NCI-H2081 treated with DMSO at 0.1 percent for 48 hours (cell line): ENCODE data around the gene PKD1L1.

ENCODE experiments used
- DNase-seq: peaks from one replicate; lab custom pipeline; 2025; lab: John Stamatoyannopoulos, UW

Gene PKD1L1

DNA sequence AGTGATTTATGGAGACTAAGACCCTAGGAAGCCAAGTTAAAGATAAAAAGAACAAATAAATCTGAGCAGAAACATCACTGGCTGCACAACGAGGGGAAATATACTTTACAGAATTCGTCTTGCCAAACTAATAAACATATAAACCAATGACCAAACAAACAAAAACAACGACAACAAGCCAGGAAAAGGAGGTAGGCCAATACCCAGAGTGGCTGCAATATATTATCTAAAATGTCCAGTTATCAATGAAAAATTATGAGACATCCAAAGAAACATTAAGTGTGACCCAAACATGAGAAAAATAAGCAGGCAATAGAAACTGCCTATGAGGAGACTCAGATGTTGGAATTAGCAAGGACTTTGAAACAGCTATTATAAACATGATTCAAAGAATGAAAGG, 81.0 kb downstream of the PKD1L1 start:
- DNase-seq: no peak

DNA sequence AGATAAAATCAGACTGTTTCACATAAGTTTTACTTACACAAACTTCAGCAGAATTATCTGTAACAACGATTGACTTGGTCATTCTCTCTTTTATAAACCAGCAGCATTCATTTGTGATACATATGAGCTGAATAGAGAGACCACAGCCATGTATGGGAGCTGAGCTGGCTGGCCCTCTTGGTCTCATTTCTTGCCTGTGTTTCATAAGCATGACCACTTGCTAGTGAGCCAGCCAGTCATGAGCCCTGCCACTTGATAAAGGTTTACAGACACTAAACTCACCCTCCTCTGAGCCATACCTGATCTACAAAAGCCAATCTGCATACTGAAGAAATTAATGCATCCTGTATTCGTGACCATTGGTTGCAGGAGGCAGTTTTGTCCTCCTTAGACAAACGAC, 82.1 kb downstream of the PKD1L1 start:
- no peak for DNase-seq

DNA sequence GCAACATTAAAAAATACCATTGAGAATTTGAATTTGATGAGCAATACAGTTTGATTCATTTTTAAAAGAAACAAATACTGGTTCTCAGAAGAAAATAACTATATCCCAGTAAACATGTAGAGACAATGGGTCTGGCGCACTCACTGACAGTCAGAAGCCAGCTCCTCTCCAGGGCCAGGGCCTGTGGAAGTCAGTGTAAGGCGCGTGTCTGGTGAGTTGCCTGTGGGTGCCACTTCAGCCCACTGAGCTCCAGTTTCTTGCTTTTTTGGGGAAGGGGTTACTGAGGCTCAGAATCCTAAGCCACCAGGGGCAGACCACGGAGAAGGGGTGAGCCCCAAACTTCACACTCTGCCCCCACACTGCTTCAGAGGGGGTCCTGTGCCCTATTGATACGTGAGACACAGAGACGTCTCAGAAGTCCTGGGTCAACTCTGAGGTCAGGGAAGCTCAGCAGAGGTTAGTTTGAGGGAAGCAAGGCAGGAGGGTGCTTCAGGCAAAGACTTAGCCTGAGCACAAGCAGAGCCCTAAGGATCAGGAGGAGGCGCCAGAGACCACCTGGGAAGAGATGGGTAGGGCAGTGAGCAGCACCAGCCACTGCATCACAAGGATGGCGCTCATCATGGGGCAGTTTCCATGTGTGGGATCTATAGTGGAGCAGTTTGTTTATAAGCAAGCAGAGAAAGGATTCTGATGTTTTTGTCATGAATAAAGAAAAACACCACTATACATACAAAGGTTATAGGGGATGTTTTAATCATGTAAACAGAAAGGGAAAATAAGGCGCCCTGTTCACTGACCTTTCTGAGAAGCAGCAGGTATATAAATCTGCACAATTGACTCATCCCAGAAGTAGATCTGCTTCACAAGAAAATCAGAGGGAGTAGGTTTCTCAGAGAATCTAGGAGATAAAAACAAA, 95.7 kb downstream of the PKD1L1 start:
- no peak for DNase-seq

DNA sequence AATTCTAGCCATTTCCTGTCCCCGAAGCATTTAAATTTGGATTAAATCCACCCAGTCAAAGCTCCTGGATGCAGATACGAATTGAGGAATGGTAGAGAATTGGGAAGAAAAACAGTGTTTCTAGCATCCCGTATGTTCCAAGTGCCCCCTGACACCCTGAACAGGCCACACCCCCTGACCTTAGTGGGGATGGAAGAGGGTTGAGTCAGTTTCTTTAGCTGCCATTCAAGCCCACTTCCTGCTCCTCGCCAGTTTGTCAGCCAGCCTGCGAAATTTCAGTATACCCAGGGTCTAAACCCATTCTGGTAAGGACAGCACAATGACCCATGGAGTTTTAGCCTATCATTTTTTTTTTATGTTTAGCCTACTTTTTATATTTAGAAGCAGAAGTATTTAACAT, 101.1 kb downstream of the PKD1L1 start:
- DNase-seq: no peak

DNA sequence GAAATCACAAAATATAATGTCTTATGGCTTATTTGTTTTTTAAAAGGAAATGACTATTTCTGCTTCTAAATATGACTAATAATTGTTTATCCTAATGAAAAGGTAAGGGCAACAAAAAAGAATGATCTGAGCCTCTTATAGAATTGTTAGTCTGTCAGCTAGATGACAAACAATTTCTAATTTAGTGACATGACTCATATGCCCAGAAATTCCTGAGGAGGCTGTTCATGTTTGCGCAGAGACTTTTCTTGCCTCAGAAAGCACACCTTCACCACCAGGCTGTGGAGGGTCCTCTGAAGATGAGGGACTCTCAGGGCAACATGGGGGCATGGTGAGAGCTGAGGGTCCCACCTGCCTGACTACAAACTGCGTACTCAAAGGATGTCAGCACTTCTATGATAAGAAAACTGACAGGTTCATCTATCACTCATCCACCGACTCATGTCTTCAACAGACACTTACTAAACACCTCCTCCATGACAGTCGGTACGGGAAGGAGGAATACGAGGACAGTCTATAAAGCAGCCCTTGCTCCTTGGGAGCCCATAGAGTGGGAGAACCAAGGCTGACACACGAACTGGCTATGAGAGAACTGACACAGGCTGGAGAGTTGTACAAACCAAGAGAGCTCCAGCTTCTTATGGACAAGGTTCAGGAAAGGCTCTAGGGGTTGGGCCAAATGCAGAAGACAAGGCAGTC, 102.0 kb downstream of the PKD1L1 start:
- DNase-seq: no peak

DNA sequence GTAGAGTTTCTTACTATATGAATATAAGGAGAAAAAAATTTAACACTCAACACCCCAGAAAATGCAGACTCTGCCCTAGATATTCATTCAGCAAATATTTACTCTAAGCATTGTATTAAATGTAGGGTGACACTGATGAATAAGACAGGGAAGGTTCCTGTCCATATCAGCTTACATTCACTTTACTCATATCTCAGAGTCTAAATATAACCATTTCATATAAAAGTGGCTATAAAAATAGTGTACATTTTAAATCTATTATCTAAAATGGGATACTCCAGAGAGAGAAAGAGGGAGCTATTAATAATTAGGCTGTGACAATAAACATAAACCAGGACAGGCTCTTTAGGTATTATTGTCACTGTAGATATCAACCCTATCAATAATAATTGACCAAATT, 104.0 kb downstream of the PKD1L1 start:
- no peak for DNase-seq

DNA sequence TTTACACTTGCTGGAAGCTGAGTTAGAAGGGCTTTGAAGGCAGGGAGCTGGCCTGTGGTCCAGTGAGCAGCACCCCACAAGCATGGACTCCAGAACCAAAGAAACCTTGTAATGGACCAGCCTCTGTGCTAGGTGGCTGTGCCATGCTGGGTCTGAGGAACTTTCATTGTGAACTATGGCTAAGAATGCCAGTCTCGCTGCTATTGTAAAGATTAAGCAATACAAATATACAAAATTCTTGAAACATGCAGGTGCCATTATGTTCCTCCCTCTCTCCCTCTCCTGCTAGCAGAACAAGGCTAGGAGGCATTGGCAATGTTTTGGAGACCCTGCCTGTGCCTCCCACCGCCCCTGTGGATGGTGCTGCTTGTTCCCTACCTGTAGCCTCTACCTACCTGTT, 105.0 kb downstream of the PKD1L1 start:
- no peak for DNase-seq

DNA sequence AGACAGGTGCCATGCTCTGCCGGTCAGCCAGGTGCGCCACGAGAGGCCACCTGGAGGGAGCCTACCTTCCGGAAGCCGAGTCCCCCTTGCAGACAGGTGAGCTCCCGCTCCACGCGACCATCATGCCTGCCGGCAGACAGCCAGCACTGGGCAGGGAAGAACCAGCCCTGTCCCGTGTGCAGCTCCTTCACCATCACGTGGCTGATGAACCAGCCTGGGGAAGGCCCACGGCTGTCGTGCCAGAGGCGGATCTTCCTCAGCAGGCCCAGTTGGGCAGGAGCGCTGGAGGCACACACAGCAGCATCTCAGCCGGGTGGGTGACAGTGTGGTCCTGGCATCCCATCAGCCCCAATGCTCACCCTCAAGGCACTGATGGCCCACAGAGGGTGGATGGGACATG, 108.9 kb downstream of the PKD1L1 start:
- no peak for DNase-seq

DNA sequence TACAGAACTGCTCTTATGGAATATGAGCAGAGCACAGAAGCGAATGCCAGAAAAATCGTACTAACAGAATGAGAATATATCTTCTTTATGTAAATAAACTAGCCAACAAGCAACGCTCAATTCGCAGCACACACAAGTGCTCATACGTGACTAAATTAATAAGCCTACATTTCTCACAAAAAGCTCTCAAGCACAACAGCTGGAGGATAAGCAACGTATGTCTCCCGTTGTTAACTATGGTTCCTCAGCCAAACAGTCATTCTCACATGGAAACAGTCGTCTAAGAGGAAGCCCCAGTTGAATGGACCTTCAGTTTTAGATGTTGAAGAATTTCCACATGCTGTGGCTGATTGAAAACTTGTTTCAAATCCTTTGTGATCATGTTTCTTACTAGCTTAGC, 110.4 kb downstream of the PKD1L1 start:
- DNase-seq: no peak

DNA sequence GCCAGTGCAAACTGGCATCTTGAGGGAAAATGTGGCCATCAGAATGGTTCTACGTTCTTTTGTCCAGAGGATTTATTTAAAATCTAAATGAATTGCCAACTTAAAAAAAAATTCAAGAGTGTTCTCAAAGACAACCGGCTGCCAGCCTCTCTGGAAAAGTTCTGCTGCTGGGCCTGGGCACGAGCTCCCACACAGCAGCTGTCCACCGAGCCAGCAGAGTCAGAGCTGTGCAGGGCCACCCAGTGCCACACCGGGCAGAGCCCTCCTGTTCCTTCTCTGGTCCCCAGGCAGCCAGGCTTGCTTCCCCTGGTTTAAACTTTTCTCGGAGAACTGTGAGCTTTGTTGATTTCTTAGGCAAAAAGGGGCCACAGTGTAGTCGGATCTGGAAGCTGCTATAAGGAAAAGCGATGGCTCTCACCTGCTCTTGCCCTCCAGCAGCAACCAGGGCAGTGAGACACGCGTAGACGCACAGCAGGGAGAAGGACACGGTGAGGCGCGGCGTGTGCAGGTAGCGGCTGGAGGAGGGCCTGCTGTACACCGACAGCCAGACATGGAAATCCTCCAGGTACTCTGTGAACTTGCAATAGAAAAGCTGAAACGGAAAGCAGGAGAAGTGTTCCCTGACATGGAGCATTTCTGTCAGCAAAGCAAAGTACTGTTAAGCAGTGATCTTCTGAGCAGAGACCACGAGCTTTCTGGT, 111.6 kb downstream of the PKD1L1 start:
- DNase-seq: no peak

DNA sequence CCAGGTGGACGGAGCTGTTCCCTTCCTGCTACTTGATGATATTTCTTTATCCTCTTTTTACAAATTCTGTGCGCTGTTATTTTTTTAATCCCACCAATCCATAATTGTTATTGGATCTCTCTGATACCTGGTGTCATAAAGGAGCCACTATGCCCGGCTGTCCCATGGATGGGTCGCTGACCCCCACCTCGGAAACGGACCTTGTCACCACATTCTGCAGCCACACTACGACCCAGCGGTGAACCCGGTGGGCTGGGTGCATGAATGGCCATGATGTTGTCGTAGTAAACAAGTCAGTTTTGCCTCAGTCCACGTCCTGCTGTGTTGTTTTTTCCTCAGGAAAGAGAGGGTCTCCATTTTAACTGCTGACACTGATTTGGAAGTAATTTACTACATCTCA, 112.2 kb downstream of the PKD1L1 start:
- no peak for DNase-seq

DNA sequence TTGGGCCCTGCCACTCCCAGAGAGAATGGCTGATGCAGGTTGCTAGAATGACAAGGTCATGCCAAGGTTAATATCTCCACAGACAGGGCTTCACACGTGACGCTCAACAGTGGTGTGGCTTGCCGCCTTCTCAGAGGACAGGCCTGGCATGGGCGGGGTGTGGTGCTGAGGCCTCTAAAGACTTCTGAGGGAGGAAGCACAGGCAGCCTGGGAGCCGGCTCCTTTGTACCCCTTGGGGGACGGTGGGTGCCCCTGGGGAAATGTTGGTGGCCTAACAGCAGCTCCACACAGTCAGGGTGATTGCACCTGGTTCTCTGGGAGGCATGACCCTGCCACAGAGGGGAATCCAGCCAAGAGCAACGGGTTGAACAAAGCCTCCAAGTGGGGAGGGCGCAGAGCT, 115.1 kb downstream of the PKD1L1 start:
- no peak for DNase-seq

DNA sequence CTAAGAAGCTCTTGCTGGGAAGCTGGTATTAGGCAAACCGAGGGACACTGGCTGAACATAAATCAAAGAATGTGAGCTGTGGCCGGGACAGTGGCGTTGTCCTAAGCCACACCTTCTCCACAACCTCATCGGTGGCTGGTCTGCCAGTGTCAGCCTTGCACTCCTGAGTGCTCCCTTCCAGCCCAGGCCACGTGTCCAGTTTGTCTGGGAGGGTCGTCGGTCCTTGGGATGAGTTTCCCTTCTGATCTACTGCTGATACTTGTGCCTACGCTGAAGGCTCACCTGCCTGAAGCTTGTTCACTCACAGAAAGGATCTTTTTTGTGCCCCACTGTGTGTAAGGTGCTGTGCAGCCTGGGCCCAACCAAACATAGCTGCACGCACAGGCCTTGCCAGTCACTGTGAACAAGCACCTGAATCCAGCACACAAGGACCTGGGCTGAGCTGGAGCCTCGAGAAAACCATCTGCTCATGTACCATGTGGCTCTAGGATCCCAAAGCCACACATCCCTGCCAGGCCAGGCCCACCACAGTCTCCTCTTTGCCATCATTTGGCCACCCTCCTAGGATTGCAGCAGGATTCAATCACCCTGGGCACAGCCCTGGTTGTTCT, 116.1 kb downstream of the PKD1L1 start:
- no peak for DNase-seq

DNA sequence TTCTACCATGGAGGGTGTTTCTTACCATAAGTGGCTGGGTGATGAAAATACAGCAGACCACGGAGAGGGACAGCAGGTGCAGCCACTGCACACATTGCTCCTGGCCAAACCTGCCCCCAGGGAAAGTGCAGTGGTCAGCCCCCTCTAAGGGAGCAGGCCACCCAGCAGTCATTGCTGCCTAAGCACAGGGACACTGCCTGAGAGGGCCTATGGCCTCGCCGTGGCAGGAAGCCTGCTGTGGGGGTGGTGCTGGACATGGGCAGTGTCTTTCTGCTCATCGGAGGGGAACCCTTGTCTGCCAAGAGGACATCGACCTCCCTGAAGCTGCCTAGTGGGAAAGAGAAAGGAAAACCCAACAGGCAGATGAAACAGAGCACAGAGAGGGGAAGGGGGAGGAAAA, 118.3 kb downstream of the PKD1L1 start:
- DNase-seq: no peak

DNA sequence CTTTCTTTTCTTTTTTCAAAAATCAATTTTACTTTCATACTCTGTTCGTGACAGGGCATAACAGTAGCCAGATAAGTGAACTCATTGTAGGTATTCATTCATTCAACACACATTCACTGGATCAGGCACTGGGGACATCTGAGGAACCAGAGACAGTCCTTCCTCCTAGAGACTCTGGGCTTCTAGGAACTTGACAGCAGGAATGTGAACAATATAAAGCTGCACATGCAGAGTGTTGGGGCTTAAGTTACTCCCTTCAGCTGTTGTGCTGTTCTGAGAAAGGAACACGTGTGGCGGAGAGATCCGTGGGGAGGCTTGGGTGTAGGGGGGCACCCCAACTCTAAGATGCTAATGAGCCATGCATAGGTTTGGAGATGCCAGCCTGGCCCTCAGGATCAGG, 120.4 kb downstream of the PKD1L1 start:
- DNase-seq: no peak

DNA sequence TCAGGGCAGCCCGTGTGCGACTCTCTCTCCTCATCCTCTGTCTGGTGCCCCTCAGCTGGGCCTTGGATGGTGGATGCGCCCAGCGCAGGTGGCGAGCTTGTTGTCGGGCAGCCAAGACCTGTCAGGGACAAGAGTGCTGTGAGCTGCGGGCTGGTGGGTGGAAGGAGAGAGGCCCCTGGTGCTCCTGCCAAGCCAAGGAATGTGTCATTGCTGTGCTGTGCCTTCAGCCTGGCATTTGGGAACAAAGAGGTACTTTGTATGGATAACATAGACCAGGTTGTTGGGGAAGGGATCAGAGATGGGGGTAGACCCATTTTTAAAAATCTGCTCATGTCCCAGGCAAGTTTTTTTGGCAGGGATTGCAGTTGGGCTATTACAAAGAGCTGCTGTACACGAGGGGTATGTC, 120.9 kb downstream of the PKD1L1 start:
- no peak for DNase-seq

DNA sequence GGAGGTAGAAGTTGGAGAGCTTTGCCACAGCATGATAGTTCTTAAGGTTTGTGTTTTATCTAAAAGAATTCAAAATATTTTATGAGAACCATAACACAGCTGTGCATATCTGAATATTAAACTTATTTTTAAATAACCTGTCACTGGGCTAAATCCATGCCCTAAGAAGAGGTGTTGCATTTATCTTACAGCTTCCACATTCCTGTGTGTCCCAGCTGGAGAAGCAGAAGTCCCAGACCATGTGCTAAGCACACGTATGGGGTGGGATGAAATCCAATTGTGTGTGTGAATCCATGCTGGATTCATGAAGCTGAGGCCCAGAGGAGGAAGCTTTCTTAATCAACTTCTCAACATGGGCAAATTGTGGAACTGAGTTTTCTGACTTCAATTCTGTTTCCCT, 121.5 kb downstream of the PKD1L1 start:
- DNase-seq: no peak

DNA sequence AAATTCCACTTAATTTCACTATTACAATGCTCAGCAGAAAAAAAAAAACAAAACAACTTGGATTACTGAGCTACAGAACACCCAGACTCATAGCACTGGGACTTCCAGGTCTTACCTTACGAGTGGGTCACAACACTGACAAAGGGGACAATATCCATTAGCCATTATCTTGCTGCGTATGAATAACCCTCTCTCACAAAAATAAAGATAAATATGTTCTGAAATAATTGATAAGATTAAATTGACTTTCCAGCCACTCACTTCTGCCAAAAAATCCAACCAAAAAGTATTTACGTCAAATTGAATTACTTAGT, 128.7 kb downstream of the PKD1L1 start:
- DNase-seq: no peak

DNA sequence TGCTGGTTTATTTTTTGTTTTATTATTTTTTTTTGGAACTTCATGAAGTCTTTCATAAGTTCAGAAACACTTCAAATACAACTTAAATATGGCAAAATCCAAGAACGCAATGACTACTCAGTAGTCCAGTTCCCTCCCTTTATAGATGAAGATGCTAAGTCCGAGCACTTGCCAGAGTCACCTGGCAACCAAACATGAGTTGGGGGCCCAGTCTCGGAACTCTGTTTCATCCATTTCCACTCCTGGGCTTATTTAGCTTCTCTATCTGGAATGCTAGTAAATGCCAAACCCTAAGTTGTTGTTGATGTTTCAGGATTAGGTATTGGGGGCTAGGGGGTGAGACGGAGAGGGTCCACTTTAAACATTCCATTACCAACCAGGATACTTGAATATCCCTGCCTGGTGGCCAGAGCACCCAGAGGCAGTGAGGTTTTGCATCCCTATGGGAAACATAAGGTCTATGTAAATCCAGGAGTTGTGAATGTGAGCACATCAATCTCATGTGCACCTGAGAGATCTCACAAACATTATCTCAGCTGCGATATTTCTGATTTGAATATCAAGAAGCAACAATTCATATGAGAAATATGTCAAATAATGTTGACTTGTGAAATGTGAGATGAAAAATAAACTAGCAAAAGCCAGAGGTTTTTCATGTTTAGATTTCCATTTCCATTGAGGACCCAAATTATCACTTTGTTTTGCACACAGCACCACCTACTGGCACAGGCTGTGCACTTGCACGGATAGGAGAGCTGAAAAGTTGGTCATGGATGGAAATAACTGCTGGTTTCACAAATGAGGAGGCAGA, 129.3 kb downstream of the PKD1L1 start:
- DNase-seq: peak; percentile 28

DNA sequence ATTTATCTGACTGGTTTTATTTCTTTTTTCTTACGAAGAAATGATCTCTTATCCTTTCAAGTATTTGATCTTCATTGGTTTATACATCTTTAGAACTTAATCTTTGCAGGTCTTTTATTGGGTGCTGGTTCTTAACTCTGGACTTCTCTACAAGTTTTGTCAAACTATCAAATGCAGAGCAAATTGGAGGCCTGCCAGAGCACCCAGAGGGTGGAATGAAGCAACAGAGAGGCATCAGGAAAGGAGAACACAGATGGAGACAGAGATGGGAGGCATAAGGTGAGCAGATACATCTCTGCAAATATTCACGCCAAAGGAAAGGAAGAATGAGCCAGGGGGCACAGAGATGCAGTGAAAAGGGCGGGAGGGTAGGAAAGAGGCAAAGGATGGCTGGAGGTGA, 130.3 kb downstream of the PKD1L1 start:
- DNase-seq: no peak

DNA sequence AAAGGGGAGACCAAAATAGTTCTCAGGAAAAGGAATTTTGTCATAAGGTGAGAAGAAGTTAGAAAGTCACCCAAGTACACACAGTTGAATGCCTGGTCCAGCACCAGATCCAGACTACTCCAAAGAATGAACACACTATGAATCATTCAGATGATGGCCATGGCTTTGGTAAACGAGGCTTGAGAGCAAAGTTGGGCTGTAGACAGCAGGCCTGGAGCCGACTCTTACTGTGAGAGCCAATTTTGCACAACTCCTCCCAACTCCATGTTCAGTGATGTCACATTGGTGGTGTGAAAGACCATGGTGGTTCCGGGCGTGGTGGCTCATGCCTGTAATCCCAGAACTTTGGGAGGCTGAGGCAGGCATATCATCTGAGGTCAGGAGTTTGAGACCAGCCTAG, 131.6 kb downstream of the PKD1L1 start:
- no peak for DNase-seq

DNA sequence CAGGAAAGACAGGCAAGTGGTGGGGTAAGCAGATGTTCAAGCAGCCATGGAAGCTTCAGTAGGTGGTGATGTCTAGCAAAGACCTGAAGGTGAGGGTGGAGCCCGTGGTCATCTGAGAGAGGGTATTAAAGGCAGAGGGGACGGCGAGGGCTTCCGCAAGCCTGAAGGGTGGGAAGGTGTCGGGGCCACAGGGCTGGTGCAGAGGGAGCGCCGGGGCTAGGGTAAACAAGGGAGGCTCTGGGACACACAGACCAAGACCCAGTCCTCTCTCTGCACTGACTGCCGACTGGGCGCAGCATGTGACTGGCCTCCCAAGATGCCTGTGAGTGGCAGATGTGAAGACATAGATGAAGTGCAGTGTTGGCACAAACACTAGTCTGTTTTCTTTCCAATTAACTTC, 132.4 kb downstream of the PKD1L1 start:
- DNase-seq: no peak
